ENCODE measurements around the gene UNC13D. TPM values are rescaled to one million over a fixed set of nuclear protein-coding genes. Genes with fewer than 3 reads are reported as not detected.

Gene UNC13D
- total RNA-seq, 1 donor from 2014 or later = 82.3 TPM

DNA sequence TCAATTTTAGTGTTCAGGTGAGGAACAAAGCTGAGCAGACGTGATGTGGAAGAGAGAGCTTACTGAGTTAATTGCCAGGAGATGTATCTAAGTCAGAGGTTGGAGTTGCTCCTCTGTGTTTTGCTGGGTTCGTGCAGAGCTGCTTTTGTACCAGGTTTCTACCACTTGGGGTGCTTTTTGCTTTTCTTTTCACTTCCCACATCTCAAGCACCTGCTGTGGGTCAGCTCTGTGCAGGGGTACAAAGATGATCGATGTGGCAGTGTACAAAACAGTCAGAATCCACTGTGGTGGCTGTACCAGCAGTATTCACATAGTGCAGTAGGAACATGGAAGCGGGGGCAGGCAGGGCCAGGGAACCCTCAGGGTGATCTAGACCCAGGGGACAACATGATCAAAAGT is 44.8 kb downstream of the UNC13D start:
- DNase-seq = no peak

DNA sequence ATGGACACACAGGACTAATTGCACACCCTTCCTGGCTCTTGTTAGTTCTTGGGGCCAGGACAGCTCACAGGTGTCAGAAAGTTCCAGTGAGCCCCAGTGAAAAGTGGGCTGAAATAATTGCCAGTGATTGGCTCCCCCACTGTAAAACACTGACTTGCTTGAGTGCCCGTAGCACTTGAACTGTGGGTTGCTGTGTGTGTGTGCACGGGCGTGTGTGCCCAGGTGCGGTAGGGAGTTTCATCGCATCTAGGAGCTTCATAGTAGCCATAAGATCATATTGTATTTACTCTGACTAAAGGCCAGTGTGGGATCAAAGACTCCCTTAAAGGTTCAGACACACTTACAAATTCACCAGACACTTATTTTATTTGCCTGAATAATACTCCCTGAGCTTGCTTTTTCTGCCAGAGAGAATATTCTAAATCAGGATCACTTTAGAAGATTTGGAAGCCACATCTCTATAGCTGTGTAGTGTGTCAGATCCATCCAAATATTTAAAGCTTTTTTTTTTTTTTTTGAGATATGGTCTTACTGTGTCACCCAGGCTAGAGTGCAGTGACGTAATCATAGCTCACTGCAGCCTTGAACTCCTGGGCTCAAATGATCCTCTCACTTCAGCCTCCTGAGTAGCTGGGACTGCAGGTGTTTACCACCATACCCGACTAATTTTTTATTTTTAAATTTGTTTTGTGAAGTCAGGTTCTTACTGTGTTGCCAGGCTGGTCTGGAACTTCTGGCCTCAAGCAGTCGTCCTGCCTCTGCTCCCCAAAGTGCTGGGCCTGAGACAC is 48.2 kb downstream of the UNC13D start:
- no peak for DNase-seq

DNA sequence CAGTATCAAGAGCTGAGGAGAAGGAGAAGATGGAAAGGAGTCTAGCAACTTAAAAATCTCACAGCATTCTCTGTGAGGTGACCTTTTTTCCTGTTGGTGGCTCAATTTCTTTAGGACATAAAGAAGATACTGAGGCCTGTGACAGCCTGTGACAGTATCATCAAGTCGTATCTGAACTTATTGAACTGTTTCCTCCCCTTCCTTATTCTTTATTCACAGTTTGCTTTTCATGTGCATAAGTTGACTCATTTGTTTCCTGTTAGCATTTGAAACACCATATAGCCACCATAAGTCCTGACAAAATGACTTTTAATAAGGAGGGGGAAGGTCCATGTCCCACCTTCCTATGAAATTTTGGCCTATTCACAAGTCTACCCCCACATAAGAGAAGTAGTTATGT is 50.7 kb downstream of the UNC13D start:
- no peak for DNase-seq

DNA sequence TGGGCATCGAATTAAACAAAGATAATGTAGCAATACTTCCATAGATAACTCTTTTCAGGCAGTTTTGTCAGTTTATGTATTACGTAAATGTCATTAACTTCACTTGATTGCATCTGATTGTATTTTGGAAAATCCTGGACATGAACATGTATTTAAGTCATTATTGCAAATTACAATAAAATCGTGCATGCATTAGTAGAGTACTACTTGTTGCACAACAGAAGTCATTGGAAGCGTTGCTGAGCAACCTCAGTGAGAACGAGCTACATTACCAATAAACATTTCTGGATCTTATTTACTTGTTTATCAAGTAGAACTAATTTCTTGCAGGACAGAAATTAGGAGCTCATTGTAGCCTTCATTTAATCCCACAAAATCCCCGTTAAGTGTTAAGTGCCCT is 53.0 kb downstream of the UNC13D start:
- DNase-seq = no peak

DNA sequence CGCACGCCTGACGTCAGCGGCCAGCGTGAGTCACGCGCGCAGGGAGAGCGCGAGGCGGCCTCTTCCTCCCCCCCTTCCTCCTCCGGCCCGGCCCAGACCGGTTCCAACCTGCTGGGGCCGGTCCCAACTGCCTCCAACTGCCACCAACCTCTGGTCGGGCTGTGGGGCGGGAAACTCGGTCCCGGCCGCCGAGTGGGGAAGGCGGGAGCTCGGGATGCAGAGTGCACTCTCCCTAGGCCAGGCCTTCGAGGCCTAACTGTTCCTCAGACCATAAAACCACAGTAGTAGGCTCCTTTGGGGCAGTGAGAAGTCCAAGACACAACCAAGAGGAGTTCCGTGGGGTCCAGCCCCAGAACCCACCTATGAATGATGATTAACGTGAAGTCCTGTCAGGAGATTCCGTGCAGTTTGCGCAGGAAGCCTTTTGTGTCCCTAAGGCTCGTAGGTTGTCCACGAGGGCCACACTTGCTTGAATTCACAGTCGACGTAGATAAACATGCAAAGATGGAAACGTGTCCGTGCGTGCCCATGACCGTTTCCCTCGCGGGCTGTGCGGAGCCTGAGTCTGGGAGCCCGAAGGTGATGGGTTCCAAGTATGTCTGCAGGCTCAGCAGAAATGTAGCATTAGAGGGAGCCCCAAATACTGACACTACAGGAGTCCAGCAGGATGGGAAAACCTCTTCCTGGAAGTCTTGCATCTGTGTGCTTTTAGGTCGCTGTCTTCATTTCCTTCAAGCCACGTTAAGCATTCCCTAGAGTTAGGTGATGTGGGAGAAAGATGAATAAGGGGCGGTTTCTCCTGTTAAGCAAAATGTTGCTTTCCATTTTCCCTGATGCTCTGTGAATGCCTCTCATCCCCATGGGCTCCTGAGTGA is 59.0 kb downstream of the UNC13D start:
- DNase-seq = peak; percentile 97

DNA sequence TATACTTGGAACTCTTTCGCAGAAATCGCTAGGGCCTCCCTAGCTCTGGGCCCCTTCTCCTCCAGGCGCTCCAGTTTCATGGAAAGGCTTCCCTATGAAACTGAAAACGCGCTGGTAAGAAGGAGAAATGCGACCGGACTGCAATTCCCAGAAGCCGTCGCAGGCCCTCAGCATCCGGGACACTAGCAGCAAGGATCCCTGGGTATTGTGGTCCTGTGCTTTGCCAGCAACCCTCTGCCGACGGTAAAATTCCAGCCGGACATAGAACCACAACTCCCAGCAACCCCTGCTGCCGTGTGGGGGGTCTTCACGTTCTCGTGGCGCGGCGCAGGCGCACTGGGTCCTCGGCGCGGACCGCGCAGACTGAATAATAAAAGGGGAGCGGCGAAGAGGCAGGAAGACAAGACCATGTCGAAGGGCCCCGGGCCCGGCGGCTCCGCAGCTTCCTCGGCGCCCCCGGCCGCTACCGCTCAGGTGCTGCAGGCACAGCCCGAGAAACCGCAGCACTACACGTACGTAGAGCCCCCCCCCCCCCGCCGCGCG is 59.7 kb downstream of the UNC13D start, which contains the start of gene UNK:
Gene UNK (plus strand): TSS at position 334 of the 543 bp plus-strand sequence. CDS start 75 bp downstream, at position 409.
- peak; percentile 100 for DNase-seq

DNA sequence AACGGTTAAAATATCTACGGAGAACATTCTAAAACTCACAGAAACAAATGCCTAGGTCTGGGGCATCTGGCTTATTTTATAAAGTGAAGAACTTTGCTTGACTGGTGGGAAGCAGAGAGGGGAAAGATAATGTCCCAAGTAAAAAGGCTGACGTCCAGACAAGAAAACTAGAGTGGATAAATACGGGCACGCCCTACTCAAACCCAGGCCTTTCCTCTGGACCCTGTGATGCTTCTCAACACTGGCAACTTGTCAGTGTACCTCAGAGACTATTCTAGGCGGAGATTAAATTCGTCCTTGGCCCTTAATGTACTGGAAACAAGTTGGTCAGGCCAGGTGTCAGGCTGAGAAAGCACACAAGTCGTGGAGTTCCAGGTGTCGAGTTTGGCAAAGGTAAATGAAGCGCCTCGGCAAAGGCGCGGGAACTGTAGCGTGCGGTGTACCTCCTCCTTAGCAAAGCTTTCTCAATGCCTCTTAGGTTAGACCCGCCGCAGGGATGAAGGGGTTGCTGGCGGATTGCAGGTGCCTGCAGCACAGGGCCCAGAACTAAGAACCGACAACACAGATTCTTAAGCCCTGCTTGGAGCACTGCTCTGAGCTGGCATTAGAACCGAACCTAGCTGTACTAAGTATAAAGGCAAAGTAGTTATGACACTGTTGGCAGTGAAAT is 60.3 kb downstream of the UNC13D start:
- DNase-seq = no peak

DNA sequence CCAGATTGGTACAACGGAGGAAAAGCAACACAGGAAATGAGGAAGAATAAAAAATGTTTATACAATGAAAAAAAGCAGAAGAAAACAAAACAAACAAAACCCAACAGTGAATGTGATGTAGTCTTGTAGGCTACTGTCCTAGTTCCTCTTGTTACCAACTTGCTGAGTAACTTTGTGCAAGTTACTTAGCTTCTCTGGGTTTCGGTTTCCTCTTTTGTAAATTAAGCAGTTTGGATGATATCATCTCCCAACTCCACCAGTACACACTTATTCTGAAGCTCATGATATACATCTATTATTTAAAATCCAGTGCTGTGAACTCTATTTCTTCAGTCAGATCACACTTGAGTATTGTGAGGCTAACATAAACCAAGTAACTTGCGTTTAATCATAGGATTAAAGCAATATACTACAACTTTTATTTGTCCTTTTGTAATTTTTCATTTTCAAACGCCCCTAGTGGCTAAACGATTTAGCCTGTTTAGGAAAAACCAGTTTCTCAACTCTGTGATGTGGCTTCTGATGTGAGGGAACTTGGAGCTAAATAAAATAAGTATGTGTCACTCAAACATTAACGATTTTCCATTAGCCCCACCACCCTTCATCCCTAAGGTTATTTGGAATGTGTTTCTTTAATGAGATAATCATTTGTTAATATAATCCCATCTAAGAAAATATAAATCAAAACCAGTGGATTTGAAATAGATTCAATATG is 61.0 kb downstream of the UNC13D start:
- DNase-seq = peak; percentile 82

DNA sequence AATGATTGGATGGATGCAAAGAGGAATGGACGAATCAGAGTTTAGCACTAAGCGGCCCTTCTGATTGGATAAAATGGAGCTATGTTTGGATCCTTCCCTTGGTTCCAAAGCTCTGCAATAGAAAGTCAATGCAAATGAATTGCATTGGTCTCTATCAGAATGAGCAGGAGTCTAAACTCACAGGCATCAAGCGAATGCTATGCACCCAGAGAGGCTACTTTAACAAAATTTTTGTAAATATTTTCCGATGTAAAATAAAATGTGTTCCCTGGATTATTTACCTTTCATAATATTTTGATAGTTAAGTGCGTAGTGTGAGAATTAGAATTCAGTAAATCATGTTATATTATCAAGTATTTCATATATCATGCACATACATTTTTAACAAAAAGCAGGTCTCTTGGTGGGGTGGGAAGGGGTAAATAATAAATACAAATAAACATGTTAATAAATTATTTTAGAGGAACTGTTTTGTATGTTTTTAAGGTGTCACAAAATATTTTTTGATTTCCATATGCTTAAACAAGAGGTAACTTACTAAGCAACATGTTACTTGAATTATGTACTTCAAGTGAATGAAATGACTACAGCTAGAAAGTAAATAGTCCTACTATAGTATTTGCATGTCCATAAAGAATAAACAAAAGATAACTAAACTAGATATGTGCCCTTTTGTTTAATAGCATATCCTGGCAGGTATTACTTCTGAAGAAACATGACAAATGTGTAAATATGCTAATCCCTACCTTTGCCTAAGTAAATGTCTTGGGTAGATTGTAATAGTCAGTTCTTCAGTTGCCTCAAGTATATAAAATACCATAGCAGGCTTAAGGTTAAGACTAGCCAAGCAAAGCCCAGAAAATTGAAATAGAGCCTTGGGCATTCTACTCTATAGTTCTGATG is 64.0 kb downstream of the UNC13D start:
- no peak for DNase-seq

DNA sequence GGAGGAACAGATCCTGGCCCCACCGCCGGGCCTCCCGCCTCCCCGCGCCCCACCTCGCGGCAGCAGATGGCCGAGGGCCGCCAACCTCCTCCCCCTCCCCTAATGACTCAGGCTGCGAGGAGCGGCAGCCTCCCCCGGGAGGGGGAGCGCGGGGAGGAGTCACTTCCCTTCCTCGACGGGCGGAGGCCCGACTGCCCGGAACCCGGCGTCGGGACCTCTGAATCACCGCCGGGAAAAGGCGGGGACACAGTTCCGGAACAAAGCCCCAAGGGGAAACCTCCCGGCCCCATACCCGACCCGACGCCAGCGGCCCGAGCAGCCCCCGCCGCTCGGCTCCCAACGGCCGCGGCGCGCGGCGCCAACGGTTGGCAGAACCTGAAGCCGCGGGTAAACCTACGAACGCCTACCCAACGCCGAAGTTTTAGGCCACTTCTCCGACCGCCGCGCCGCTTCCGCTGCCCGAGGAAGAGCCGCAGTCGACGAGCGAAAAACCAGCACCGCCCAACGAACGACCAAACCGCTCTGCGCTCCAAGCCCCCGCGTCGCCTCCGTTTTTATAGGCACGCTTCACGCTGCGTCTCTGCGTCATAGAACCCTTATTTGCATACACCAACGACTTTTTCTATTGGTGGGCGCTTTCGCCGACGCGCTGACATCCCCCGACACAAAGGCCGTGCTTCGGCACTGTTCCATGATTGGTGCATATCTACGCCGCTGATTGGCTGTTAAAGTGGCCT is 64.8 kb downstream of the UNC13D start:
- peak; percentile 100 for DNase-seq

DNA sequence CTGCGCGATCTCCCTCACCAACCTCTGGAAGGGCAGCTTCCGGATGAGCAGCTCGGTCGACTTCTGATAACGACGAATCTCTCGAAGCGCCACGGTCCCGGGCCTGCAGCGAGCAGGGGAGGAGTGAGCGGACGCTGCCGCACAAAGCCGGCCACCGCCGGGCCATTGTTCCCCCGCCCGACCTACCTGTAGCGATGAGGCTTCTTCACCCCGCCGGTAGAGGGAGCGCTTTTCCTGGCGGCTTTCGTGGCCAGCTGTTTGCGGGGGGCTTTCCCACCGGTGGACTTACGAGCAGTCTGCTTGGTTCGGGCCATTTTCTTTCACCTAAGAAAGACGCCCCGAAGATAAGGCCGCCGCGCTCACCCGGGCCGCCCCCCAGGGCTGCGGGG is 65.3 kb downstream of the UNC13D start:
- no peak for DNase-seq

DNA sequence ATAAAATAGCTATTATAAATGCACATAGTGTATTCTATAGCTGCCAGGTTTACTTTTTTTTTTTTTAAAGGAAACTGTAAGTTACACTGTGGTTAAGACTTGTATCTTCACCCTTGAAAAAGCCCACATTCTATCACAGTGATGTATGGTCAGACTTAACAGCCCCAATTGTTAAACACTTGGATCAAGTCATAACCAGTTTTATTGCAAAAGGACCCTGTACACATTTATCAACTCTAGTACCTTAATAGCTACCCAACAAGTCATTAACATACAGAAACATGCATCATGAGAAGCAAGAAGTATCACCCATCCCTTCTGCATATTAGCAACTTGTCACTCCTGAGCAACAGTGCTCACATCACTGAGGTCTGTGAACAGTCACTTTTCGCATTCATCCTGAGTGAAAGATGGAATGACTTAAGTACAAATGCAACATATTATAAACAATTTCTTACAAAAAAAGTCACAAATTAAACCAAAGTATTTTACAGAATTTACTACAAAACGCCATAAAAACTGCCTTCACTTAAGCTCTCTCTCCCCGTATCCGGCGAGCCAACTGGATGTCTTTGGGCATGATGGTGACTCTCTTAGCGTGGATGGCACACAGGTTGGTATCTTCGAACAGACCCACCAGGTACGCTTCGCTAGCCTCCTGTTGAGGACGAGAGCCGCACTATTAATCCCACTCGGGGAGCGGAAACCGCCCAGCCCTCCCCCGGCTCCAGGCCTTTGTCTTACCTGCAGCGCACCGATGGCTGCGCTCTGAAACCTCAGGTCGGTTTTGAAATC is 65.9 kb downstream of the UNC13D start:
- peak; percentile 31 for DNase-seq

DNA sequence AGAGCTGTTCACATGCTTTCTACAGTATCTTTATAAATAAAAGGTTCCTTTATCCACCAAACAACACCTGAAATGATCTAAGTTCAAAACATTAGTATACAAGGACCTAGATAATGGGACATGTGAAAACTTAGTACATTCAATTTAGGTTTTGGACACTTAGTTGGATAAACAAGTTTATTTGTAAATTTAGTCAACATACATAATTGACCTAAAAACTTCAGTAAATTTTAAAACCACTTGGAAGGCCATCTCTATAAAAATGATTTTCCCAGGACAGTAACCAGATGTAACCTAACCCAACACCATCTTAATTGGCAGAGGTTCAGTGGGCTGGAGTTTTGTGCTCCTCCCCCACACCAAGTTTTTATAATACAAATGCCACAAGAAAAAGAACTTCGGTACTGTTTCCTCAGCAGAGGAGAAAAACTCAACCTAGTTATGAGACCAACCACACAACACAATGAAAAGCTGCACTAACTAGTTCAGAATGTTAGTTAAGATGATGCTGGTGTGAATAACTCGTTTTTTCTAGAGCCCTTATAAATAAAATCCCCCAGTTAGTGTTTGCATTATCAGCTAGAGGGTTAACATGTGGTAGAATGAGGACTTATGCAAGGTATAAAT is 66.8 kb downstream of the UNC13D start:
- DNase-seq = peak; percentile 66

Other genes starting within 250 kb of the UNC13D start
- gene SMIM5, start 211.0 kb downstream of the UNC13D start, total RNA-seq = 5.9 TPM
- 21.5 TPM for gene RECQL5, start 177.2 kb downstream of the UNC13D start, total RNA-seq
- 57.0 TPM for gene SAP30BP, start 177.1 kb downstream of the UNC13D start, total RNA-seq
- gene ITGB4, start 122.9 kb downstream of the UNC13D start, total RNA-seq = 48.2 TPM
- gene GALK1, start 79.2 kb downstream of the UNC13D start, total RNA-seq = 17.6 TPM
- 16.9 TPM for gene UNK, start 59.6 kb downstream of the UNC13D start, total RNA-seq
- gene WBP2, start 10.9 kb upstream of the UNC13D start, total RNA-seq = 22.9 TPM
- 54.2 TPM for gene TRIM47, start 34.2 kb upstream of the UNC13D start, total RNA-seq
- gene TRIM65, start 52.5 kb upstream of the UNC13D start, total RNA-seq = 25.8 TPM
- gene MRPL38, start 60.5 kb upstream of the UNC13D start, total RNA-seq = 62.1 TPM
- 9.8 TPM for gene FBF1, start 96.6 kb upstream of the UNC13D start, total RNA-seq
- 33.8 TPM for gene ACOX1, start 134.8 kb upstream of the UNC13D start, total RNA-seq
- gene TEN1, start 134.8 kb upstream of the UNC13D start, total RNA-seq = 13.4 TPM
- gene CDK3, start 156.5 kb upstream of the UNC13D start, total RNA-seq = 7.2 TPM
- gene EVPL, start 182.9 kb upstream of the UNC13D start, total RNA-seq = 42.3 TPM
- 50.0 TPM for gene SRP68, start 228.1 kb upstream of the UNC13D start, total RNA-seq
- gene GALR2, start 230.4 kb upstream of the UNC13D start, total RNA-seq = not detected
- not detected for gene ZACN, start 234.8 kb upstream of the UNC13D start, total RNA-seq